ENCODE results near the gene MED12L. TPM values are rescaled to one million over a fixed set of nuclear protein-coding genes. Genes with fewer than 3 reads are reported as not detected.

Gene MED12L
- total RNA-seq, 1 donor from 2014 or later = 0.43 TPM

- TF ChIP-seq, protein P1, sequence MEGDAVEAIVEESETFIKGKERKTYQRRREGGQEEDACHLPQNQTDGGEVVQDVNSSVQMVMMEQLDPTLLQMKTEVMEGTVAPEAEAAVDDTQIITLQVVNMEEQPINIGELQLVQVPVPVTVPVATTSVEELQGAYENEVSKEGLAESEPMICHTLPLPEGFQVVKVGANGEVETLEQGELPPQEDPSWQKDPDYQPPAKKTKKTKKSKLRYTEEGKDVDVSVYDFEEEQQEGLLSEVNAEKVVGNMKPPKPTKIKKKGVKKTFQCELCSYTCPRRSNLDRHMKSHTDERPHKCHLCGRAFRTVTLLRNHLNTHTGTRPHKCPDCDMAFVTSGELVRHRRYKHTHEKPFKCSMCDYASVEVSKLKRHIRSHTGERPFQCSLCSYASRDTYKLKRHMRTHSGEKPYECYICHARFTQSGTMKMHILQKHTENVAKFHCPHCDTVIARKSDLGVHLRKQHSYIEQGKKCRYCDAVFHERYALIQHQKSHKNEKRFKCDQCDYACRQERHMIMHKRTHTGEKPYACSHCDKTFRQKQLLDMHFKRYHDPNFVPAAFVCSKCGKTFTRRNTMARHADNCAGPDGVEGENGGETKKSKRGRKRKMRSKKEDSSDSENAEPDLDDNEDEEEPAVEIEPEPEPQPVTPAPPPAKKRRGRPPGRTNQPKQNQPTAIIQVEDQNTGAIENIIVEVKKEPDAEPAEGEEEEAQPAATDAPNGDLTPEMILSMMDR (IDR thresholded peaks at IDR 0.05) = no peak
- intact Hi-C loops (cut with DNase I) = no loop called here
- Histone ChIP-seq H3K27me3 (no peaks in the 10 kb centered on the region), H3K9me3 (no peaks in the 10 kb centered on the region), H3K4me1 (no peaks in the 10 kb centered on the region), H3K36me3 (no peaks in the 10 kb centered on the region), H3K4me3 (no peak overlapping the region), H3K27ac (no peak overlapping the region)
- no peak for DNase-seq (ENCODE audit: low spot score in 2 of 2)
Measured at GRCh38 chr3:151093905-151094304, 8.4 kb downstream of the MED12L start.

- no peaks in the 10 kb centered on the region for H3K4me1 ChIP-seq
Measured at GRCh38 chr3:151096716-151097115, 11.3 kb downstream of the MED12L start.

GRCh38 chr3:151100076-151100475 lies 14.6 kb downstream of the MED12L start:
- TF ChIP-seq, protein P1 (IDR thresholded peaks at IDR 0.05) = no peak
- no peaks in the 10 kb centered on the region for H3K36me3 ChIP-seq

More at GRCh38 chr3:151096716-151097115, 11.3 kb downstream of the MED12L start:
- intact Hi-C loops (cut with DNase I) = no loop called here
- no peak for DNase-seq (ENCODE audit: low spot score in 2 of 2)
- Histone ChIP-seq H3K27me3 (no peaks in the 10 kb centered on the region), H3K9me3 (no peaks in the 10 kb centered on the region), H3K4me3 (no peak overlapping the region), H3K27ac (no peak overlapping the region), H3K36me3 (no peaks in the 10 kb centered on the region)
- TF ChIP-seq, protein P1 (IDR thresholded peaks at IDR 0.05) = no peak

DNA sequence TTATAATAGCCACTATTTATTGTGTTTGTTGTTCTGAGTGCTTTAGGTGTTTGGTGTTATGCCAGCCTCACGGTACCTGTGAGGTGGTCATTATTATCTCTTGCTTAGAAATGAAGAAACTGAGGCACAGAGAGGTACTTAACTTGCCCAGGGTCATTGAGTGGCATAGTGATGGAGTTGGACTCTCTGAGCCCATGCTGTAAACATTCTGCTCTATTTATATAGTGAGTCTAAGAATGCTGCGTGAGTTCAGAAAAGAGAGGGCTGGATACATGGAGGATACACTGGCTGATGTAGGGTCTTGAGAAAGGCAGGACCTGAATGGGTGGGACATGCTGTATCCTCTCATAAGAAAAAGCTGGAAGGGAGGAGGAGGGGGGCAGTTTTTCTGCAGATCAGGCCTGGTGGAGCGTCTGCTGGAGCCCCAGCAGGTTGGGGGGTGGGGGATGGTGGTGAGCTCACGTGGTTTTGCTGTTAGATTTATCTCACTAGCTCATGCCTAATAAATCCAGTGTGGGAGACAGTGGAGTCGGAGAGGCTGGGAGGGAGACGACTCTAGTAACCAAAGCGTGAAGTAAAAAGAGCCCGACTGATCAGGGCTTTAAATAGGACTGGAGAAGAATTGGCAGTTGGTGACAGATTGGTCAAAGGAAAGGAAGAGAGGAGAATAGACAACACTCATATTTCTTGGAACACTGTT lies 16.0 kb downstream of the MED12L start:
- H3K4me1 ChIP-seq = no peaks in the 10 kb centered on the region
- DNase-seq (ENCODE audit: low spot score in 2 of 2) = no peak
- H3K36me3 ChIP-seq = no peaks in the 10 kb centered on the region
- H3K4me3 ChIP-seq = no peak overlapping the region
- H3K27me3 ChIP-seq = no peaks in the 10 kb centered on the region
- H3K27ac ChIP-seq = no peak overlapping the region
- H3K9me3 ChIP-seq = no peaks in the 10 kb centered on the region
- TF ChIP-seq, protein P1 (IDR thresholded peaks at IDR 0.05) = no peak
- intact Hi-C loops (cut with DNase I) = no loop called here

More at GRCh38 chr3:151100076-151100475, 14.6 kb downstream of the MED12L start:
- Histone ChIP-seq H3K9me3 (no peaks in the 10 kb centered on the region), H3K27ac (no peak overlapping the region), H3K4me1 (no peaks in the 10 kb centered on the region), H3K27me3 (no peaks in the 10 kb centered on the region), H3K4me3 (no peak overlapping the region)
- intact Hi-C loops (cut with DNase I) = no loop called here
- no peak for DNase-seq (ENCODE audit: low spot score in 2 of 2)

GRCh38 chr3:151106311-151106710 lies 20.8 kb downstream of the MED12L start:
- H3K4me3 ChIP-seq = no peak overlapping the region
- no peaks in the 10 kb centered on the region for H3K4me1 ChIP-seq
- no peak overlapping the region for H3K27ac ChIP-seq
- TF ChIP-seq, protein P1 (IDR thresholded peaks at IDR 0.05) = no peak
- H3K9me3 ChIP-seq = no peaks in the 10 kb centered on the region
- no peaks in the 10 kb centered on the region for H3K36me3 ChIP-seq
- no peaks in the 10 kb centered on the region for H3K27me3 ChIP-seq
- DNase-seq (ENCODE audit: low spot score in 2 of 2) = no peak
- intact Hi-C loops (cut with DNase I) = no loop called here
